Measurements from ENCODE around the gene LIPI. TPM values are rescaled to one million over a fixed set of nuclear protein-coding genes. Genes with fewer than 3 reads are reported as not detected.

LIPI gene
- polyA plus RNA-seq, result under 1 TPM in 1 of 4 donors, not detected in 3; 0.03 TPM
- long read RNA-seq, donor 1, result 0 reads
- long read RNA-seq, donor 2, result 0 reads
- long read RNA-seq, donor 3, result 0 reads
- long read RNA-seq, donor 4, result 0 reads
- long read RNA-seq, donor 5, result 0 reads
- long read RNA-seq, donor 6, result 0 reads
- long read RNA-seq, donor 7, result 0 reads
- long read RNA-seq, donor 8, result 0 reads
- long read RNA-seq, donor 9, result 0 reads
- long read RNA-seq, donor 10, result 0 reads

- no peaks in the 10 kb centered on the region for H3K27me3 ChIP-seq (ENCODE audit: control insufficient read depth in 3 of 3, insufficient read depth in 3 of 3, low read length in 3 of 3)
- H3K4me1 ChIP-seq (ENCODE audit: control insufficient read depth in 3 of 3, insufficient read depth in 2 of 3, low read depth in 1 of 3, low read length in 2 of 3), result no peaks in the 10 kb centered on the region
- 80 to 87% (median 85%) methylated on average over 1 of the region's 1 CpG for WGBS, 3 donors
- no peak within 1 kb of the TSS for H3K27ac ChIP-seq (ENCODE audit: low read depth in 1 of 3, low read length in 2 of 3)
- H3K36me3 ChIP-seq (ENCODE audit: control insufficient read depth in 3 of 3, insufficient read depth in 2 of 3, low read depth in 1 of 3, low read length in 3 of 3), result no peaks in the 10 kb centered on the region
- no peaks in the 10 kb centered on the region for H3K9me3 ChIP-seq (ENCODE audit: control insufficient read depth in 2 of 2, insufficient read depth in 1 of 2, low read depth in 1 of 2, low read length in 1 of 2)
- no peak for FAIRE-seq
- H3K4me3 ChIP-seq (ENCODE audit: low read depth in 1 of 3, low read length in 3 of 3), result no peak within 1 kb of the TSS
- DNase-seq, result no peak
These were observed at the start of gene LIPI for GRCh38 chr21:14210738-14211137. TSS of gene LIPI (minus strand) at chr21:14210955. CDS start at chr21:14210845, 110 bp downstream.

- 7 to 25% (median 15%) methylated on average over 1 of the region's 1 CpG for WGBS, 3 donors
- Histone ChIP-seq H3K4me3 (ENCODE audit: low read depth in 1 of 3, low read length in 3 of 3) (no peak overlapping the region), H3K9me3 (ENCODE audit: control insufficient read depth in 2 of 2, insufficient read depth in 1 of 2, low read depth in 1 of 2, low read length in 1 of 2) (no peaks in the 10 kb centered on the region), H3K27me3 (ENCODE audit: control insufficient read depth in 3 of 3, insufficient read depth in 3 of 3, low read length in 3 of 3) (no peaks in the 10 kb centered on the region), H3K36me3 (ENCODE audit: control insufficient read depth in 3 of 3, insufficient read depth in 2 of 3, low read depth in 1 of 3, low read length in 3 of 3) (no peaks in the 10 kb centered on the region), H3K27ac (ENCODE audit: low read depth in 1 of 3, low read length in 2 of 3) (peak overlapping the region in 2 of 3 donors; percentile 32 to 79), H3K4me1 (ENCODE audit: control insufficient read depth in 3 of 3, insufficient read depth in 2 of 3, low read depth in 1 of 3, low read length in 2 of 3) (peaks cover 0 to 16% (median 2%) of the 10 kb centered on the region in 3 donors)
- peak; percentile 61 to 77 for DNase-seq
- FAIRE-seq, result no peak
These were observed 49.5 kb upstream of the LIPI start for GRCh38 chr21:14260174-14260764.

GRCh38 chr21:14259747-14260146, 49.0 kb upstream of the LIPI start:
- no peak for FAIRE-seq
- H3K4me3 ChIP-seq (ENCODE audit: low read depth in 1 of 3, low read length in 3 of 3), result peak overlapping the region in 1 of 3 donors; percentile 20
- peak; percentile 80 to 84 for DNase-seq

GRCh38 chr21:14251336-14251735, 40.6 kb upstream of the LIPI start:
- FAIRE-seq (no peak), DNase-seq (no peak)
- Histone ChIP-seq H3K27ac (ENCODE audit: low read depth in 1 of 3, low read length in 2 of 3) (no peak overlapping the region), H3K4me3 (ENCODE audit: low read depth in 1 of 3, low read length in 3 of 3) (no peak overlapping the region), H3K36me3 (ENCODE audit: control insufficient read depth in 3 of 3, insufficient read depth in 2 of 3, low read depth in 1 of 3, low read length in 3 of 3) (no peaks in the 10 kb centered on the region), H3K4me1 (ENCODE audit: control insufficient read depth in 3 of 3, insufficient read depth in 2 of 3, low read depth in 1 of 3, low read length in 2 of 3) (no peaks in the 10 kb centered on the region), H3K9me3 (ENCODE audit: control insufficient read depth in 2 of 2, insufficient read depth in 1 of 2, low read depth in 1 of 2, low read length in 1 of 2) (peaks cover 0 to 2% of the 10 kb centered on the region in 2 donors), H3K27me3 (ENCODE audit: control insufficient read depth in 3 of 3, insufficient read depth in 3 of 3, low read length in 3 of 3) (no peaks in the 10 kb centered on the region)
- 9 to 34% (median 12%) methylated on average over 1 of the region's 1 CpG for WGBS, 3 donors

More at GRCh38 chr21:14259747-14260146, 49.0 kb upstream of the LIPI start:
- Histone ChIP-seq H3K36me3 (ENCODE audit: control insufficient read depth in 3 of 3, insufficient read depth in 2 of 3, low read depth in 1 of 3, low read length in 3 of 3) (no peaks in the 10 kb centered on the region), H3K27me3 (ENCODE audit: control insufficient read depth in 3 of 3, insufficient read depth in 3 of 3, low read length in 3 of 3) (no peaks in the 10 kb centered on the region), H3K27ac (ENCODE audit: low read depth in 1 of 3, low read length in 2 of 3) (peak overlapping the region in 2 of 3 donors; percentile 79 to 87), H3K4me1 (ENCODE audit: control insufficient read depth in 3 of 3, insufficient read depth in 2 of 3, low read depth in 1 of 3, low read length in 2 of 3) (peaks cover 0 to 16% (median 2%) of the 10 kb centered on the region in 3 donors), H3K9me3 (ENCODE audit: control insufficient read depth in 2 of 2, insufficient read depth in 1 of 2, low read depth in 1 of 2, low read length in 1 of 2) (no peaks in the 10 kb centered on the region)
- 8 to 28% (median 19%) methylated on average over 3 of the region's 3 CpGs for WGBS, 3 donors

GRCh38 chr21:14245711-14246110, 35.0 kb upstream of the LIPI start:
- H3K27ac ChIP-seq (ENCODE audit: low read depth in 1 of 3, low read length in 2 of 3), result no peak overlapping the region
- FAIRE-seq (no peak), DNase-seq (no peak)
- no peak overlapping the region for H3K4me3 ChIP-seq (ENCODE audit: low read depth in 1 of 3, low read length in 3 of 3)
- H3K27me3 ChIP-seq (ENCODE audit: control insufficient read depth in 3 of 3, insufficient read depth in 3 of 3, low read length in 3 of 3), result no peaks in the 10 kb centered on the region
- H3K9me3 ChIP-seq (ENCODE audit: control insufficient read depth in 2 of 2, insufficient read depth in 1 of 2, low read depth in 1 of 2, low read length in 1 of 2), result peaks cover 0 to 2% of the 10 kb centered on the region in 2 donors
- H3K36me3 ChIP-seq (ENCODE audit: control insufficient read depth in 3 of 3, insufficient read depth in 2 of 3, low read depth in 1 of 3, low read length in 3 of 3), result no peaks in the 10 kb centered on the region
- no peaks in the 10 kb centered on the region for H3K4me1 ChIP-seq (ENCODE audit: control insufficient read depth in 3 of 3, insufficient read depth in 2 of 3, low read depth in 1 of 3, low read length in 2 of 3)

GRCh38 chr21:14244911-14245310, 34.2 kb upstream of the LIPI start:
- Histone ChIP-seq H3K27me3 (ENCODE audit: control insufficient read depth in 3 of 3, insufficient read depth in 3 of 3, low read length in 3 of 3) (no peaks in the 10 kb centered on the region), H3K36me3 (ENCODE audit: control insufficient read depth in 3 of 3, insufficient read depth in 2 of 3, low read depth in 1 of 3, low read length in 3 of 3) (no peaks in the 10 kb centered on the region), H3K27ac (ENCODE audit: low read depth in 1 of 3, low read length in 2 of 3) (no peak overlapping the region), H3K9me3 (ENCODE audit: control insufficient read depth in 2 of 2, insufficient read depth in 1 of 2, low read depth in 1 of 2, low read length in 1 of 2) (no peaks in the 10 kb centered on the region), H3K4me3 (ENCODE audit: low read depth in 1 of 3, low read length in 3 of 3) (no peak overlapping the region), H3K4me1 (ENCODE audit: control insufficient read depth in 3 of 3, insufficient read depth in 2 of 3, low read depth in 1 of 3, low read length in 2 of 3) (no peaks in the 10 kb centered on the region)
- DNase-seq, result no peak
- no peak for FAIRE-seq

- no peaks in the 10 kb centered on the region for H3K9me3 ChIP-seq (ENCODE audit: control insufficient read depth in 2 of 2, insufficient read depth in 1 of 2, low read depth in 1 of 2, low read length in 1 of 2)
- H3K27ac ChIP-seq (ENCODE audit: low read depth in 1 of 3, low read length in 2 of 3), result no peak overlapping the region
- WGBS, 3 donors, result 25 to 46% (median 29%) methylated on average over 2 of the region's 2 CpGs
- H3K27me3 ChIP-seq (ENCODE audit: control insufficient read depth in 3 of 3, insufficient read depth in 3 of 3, low read length in 3 of 3), result no peaks in the 10 kb centered on the region
- peak in 1 of 2 donors; percentile 55 for DNase-seq
- no peak overlapping the region for H3K4me3 ChIP-seq (ENCODE audit: low read depth in 1 of 3, low read length in 3 of 3)
- FAIRE-seq, result no peak
- H3K36me3 ChIP-seq (ENCODE audit: control insufficient read depth in 3 of 3, insufficient read depth in 2 of 3, low read depth in 1 of 3, low read length in 3 of 3), result no peaks in the 10 kb centered on the region
- no peaks in the 10 kb centered on the region for H3K4me1 ChIP-seq (ENCODE audit: control insufficient read depth in 3 of 3, insufficient read depth in 2 of 3, low read depth in 1 of 3, low read length in 2 of 3)
These were observed 33.1 kb upstream of the LIPI start for GRCh38 chr21:14243874-14244273.

- DNase-seq (no peak), FAIRE-seq (no peak)
- H3K4me3 ChIP-seq (ENCODE audit: low read depth in 1 of 3, low read length in 3 of 3), result no peak overlapping the region
- no peaks in the 10 kb centered on the region for H3K9me3 ChIP-seq (ENCODE audit: control insufficient read depth in 2 of 2, insufficient read depth in 1 of 2, low read depth in 1 of 2, low read length in 1 of 2)
- H3K27me3 ChIP-seq (ENCODE audit: control insufficient read depth in 3 of 3, insufficient read depth in 3 of 3, low read length in 3 of 3), result no peaks in the 10 kb centered on the region
- WGBS, 3 donors, result 54 to 90% (median 81%) methylated on average over 1 of the region's 1 CpG
- H3K27ac ChIP-seq (ENCODE audit: low read depth in 1 of 3, low read length in 2 of 3), result no peak overlapping the region
- H3K4me1 ChIP-seq (ENCODE audit: control insufficient read depth in 3 of 3, insufficient read depth in 2 of 3, low read depth in 1 of 3, low read length in 2 of 3), result no peaks in the 10 kb centered on the region
- H3K36me3 ChIP-seq (ENCODE audit: control insufficient read depth in 3 of 3, insufficient read depth in 2 of 3, low read depth in 1 of 3, low read length in 3 of 3), result no peaks in the 10 kb centered on the region
These were observed 32.7 kb upstream of the LIPI start for GRCh38 chr21:14243461-14243860.

- no peak overlapping the region for H3K4me3 ChIP-seq (ENCODE audit: low read depth in 1 of 3, low read length in 3 of 3)
- no peaks in the 10 kb centered on the region for H3K4me1 ChIP-seq (ENCODE audit: control insufficient read depth in 3 of 3, insufficient read depth in 2 of 3, low read depth in 1 of 3, low read length in 2 of 3)
- DNase-seq (no peak), FAIRE-seq (no peak)
- H3K27me3 ChIP-seq (ENCODE audit: control insufficient read depth in 3 of 3, insufficient read depth in 3 of 3, low read length in 3 of 3), result peaks cover 0 to 2% (median 0%) of the 10 kb centered on the region in 3 donors
- WGBS, 3 donors, result 31 to 40% (median 36%) methylated on average over 2 of the region's 2 CpGs
- no peaks in the 10 kb centered on the region for H3K36me3 ChIP-seq (ENCODE audit: control insufficient read depth in 3 of 3, insufficient read depth in 2 of 3, low read depth in 1 of 3, low read length in 3 of 3)
- H3K9me3 ChIP-seq (ENCODE audit: control insufficient read depth in 2 of 2, insufficient read depth in 1 of 2, low read depth in 1 of 2, low read length in 1 of 2), result no peaks in the 10 kb centered on the region
- H3K27ac ChIP-seq (ENCODE audit: low read depth in 1 of 3, low read length in 2 of 3), result no peak overlapping the region
These were observed 30.5 kb upstream of the LIPI start for GRCh38 chr21:14241297-14241696.
